NOMO-1 treated with dmso at 0.1 percent for 144 hours (cell line): Measurements from ENCODE around the gene TMA16.
"Not testable (repeated sequence)": the region's sequence is repeated elsewhere in the genome, so short reads cannot be mapped to it uniquely, and the experiment has no call there.

ENCODE experiments used
- DNase-seq: peaks from one replicate; lab custom pipeline; 2025; ENCODE audit not compliant: unreplicated experiment; lab: John Stamatoyannopoulos, UW

TMA16 gene

DNA sequence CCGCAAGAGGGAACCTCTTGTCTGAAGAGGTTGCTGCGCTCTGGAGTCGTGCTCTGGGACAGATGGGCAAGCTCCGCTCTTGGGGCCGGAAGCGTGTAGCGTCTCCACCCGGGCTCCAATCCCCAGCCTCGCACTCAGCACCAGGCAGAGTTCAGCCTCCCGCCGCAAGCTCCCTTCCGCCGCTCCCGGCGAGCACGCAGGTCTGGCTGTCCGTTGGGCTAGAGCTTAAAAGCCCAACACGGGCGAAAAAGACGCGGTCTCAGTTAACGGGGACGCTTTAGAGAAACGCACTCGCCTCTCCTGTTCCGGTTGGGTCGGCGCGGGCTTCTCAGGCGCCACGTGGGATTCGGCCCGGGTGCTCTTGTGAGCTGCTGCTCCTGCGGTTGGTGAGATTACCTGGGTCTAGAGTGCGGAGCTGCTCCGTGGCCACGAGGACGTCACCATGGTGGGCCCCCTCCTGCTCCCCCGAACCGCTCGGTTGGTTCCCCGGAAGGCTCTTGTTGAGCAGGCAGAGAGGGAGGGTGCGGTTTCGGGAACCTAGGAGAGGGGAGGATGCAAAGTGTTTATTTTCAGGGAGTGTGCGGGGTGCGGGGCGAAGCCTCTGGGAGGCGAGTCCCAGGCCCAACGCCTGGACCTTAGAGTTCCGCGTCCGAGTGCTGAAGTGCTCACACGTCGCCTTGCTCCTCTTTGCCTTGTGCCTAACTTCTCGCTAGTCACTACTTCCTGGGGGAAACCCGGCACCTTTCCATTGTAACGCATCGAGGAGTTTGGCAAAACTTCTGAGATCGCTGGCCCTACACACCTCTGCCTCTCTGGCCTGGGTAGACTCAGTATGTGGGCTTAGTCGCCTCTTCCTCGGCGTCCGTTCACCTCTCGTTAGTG is at the start of gene TMA16:
Gene TMA16 (plus strand): TSS at position 331 of the 882 bp plus-strand sequence. CDS start 112 bp downstream, at position 443.
- DNase-seq = peak; percentile 83

DNA sequence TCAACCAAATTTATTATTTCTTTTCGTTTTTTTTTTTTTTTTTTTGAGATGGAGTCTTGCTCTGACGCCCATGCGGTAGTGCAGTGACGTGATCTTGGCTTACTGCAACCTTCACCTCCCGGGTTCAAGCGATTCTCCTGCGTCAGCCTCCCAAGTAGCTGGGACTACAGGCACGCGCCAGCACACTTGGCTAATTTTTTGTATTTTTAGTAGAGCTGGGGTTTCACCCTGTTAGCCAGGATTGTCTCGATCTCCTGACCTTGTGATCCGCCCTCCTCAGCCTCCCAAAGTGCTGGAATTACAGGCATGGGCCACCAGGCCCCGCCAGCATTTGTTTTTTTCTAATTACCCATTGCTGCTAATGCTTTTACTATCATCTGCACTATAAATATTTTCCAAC is 47.5 kb upstream of the TMA16 start:
- not testable (repeated sequence) for DNase-seq

GRCh38 chr4:163447481-163447880 is 47.0 kb upstream of the TMA16 start:
- DNase-seq = no peak

GRCh38 chr4:163448540-163449203 is 45.8 kb upstream of the TMA16 start:
- no peak for DNase-seq

- DNase-seq = no peak
Measured at GRCh38 chr4:163462556-163462955, 31.9 kb upstream of the TMA16 start.

DNA sequence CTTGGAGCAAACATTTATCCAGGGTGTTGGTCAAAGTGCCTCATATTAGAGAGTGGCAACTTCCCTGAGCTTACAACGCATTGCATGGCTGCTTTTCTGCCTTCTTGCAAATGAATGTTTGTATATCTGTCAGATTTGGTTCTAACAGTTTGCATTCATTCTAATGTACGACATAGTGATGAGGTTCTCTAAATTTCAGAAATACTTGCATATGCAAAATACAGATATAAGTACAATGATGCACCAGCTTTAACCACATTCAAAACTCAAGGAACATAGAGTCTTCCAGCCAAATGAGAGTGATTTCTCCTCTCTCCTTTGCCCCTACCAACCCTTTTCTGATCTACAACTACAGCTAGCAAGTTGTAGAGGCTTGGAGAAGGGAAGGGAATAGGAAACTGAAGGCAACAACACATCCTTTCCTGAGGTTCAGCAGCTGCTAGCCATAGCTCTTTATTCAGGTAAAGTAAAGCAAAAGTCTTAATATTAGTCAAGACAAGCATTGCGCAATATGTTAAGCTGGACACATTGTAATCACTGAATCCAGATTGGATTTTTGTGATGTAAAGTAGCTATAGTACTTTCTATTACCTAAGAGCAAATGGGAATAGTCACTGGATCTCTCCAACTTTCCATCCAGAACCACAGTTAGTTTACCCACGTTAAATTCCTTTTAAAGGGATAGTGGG is 27.3 kb upstream of the TMA16 start:
- no peak for DNase-seq

- DNase-seq = no peak
Measured at GRCh38 chr4:163470391-163470790, 24.1 kb upstream of the TMA16 start.

DNA sequence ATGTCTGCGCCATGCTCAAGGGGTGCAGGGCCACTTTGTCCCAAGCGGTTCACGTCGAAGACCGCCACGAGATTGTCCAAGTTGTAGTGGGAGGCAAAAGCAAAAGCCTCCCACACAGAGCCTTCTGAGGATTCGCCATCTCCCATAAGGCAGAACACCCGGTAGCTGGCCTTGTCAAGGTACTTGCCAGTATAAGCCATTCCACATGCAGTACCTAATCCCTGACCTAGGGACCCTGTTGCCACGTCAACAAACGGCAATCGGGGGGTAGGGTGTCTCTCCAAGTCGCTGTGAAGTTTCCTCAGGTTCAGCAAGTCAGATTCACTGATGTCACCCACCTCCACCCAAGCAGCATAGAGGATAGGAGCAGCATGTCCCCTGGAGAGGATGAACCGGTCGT is 21.4 kb upstream of the TMA16 start:
- DNase-seq = no peak

- no peak for DNase-seq
Measured at GRCh38 chr4:163473576-163473975, 20.9 kb upstream of the TMA16 start, which contains the start of gene TKTL2. TSS of gene TKTL2 (minus strand) at chr4:163473754. CDS start at chr4:163473734, 20 bp downstream.

DNA sequence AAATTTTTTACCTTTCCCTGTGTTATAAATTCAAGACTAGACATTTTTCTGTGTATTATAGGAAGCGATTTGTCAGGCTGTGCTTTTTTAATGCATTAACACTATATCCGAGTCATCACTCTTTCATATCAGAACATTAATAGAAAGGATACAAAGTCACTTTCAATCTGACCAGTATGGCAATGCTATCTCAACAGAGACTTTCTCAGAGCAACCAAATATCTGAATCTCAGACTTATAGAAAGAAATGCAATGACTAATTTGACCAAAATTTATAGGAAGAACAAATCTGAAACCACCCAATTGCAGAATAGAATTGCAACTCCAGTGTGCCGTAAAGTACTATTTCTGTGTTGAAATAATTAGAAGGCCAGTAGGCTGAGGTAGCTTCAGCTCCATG is 20.5 kb upstream of the TMA16 start:
- DNase-seq = no peak

- DNase-seq = no peak
Measured at GRCh38 chr4:163476761-163477438, 17.6 kb upstream of the TMA16 start.

DNA sequence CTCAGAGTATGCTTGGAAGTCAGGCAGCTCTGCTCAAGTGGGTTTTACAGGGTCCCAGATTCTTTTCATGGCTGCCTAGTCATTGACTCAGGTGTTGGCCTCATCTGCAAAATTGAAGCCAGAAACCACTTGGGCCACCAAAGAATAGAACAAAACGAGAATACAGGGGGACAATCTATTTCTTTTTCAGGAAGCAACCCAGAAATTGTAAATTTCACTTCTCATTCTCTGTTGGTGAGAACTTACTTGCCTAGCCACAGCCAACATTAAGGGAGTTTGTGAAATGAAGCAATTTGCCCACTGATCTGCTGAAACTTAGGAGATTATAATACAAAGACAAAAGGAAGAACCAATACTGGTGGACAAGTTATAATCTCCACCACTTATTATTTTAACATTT is 12.3 kb upstream of the TMA16 start:
- DNase-seq = peak; percentile 65

DNA sequence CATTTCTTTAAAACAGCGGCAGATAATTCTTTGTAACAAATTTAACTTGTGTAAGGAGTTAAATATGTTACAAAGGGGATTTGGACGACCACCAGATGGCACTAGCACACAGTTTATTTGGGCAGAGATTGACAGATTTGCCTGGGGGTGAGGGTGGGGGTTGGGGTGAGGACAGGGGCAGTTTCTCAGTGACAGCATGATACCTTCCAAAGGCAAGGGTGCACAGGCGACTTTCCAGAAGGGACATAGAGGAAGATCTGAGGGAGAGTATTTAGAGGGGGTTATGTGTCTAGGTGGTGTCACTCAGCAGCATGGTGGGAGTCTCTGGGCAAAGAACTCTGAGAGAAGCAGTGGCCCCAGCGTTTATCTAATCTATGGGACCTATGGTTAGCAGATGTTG is 9.6 kb upstream of the TMA16 start:
- DNase-seq = no peak

DNA sequence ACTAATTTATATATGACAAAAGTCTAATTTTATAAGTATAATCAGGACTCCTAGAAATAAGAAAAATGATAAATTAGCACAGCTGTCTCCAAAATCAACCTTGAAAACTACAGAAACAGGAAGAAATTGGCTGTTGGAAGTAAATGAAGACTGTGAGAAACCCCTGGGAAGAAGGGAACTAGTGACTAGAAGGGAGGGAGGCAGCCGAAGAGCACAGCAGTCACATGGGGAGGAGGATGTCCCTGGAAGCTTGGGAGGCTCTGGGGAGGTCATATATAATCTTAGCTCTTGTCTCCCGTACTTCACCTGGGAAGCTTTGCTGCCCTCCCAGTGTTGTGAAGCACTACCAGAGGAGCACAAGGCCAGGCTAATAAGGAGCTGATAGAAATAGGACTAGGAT is 8.9 kb upstream of the TMA16 start:
- no peak for DNase-seq

- DNase-seq = no peak
Measured at GRCh38 chr4:163486321-163486720, 8.2 kb upstream of the TMA16 start.

DNA sequence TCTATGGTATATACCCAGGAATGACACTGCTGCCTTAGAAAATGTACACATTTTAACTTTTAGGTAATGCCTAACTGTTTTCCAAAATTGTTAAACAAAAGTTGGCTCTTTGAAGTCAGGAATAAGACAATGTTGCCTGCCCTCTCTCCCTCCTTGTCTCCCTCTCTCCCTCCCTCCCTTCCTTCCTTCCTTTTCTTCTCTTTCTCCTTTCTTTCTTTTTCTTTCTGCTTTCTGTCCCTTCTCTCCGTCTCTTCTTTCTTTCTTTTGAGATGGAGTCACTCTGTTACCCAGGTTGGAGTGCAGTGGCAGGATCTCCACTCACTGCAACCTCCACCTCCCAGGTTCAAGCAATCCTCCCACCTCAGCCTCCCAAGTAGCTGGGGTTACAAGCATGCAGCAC is 4.6 kb upstream of the TMA16 start:
- DNase-seq = no peak

GRCh38 chr4:163492951-163493504 is 1.5 kb upstream of the TMA16 start:
- DNase-seq = no peak

DNA sequence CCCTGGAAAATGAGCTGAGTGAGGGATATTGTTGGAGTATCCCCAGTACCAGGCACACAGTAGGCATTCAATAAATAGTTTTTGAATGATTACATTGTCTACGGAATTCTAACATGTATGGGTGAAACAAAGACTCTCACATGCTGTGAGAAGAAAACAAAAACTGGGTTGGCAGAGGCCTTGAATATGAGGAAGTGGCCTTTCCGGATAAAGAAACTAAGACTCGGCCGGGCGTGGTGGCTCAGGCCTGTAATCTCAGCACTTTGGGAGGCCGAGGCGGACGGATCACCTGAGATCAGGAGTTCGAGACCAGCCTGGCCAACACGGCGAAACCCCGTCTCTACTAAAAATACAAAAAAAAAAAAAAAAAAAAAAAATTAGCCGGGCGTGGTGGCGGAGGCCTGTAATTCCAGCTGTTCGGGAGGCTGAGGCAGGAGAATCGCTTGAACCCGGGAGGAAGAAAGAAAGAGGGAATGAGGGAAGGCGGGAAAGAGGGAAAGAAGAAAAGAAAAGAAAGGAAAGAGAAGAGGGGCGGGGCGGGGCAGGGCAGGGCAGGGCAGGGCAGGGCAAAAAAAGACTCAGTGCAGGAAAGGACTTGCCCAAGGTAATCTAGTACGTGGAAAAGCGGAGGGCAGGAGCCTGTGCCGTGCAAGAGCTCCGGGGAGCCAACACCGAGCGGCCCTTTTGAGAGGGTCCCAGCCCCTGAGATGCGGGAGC is 689 bp upstream of the TMA16 start:
- peak; percentile 46 for DNase-seq

GRCh38 chr4:163495900-163496299 is 1.4 kb downstream of the TMA16 start:
- peak; percentile 7 for DNase-seq

GRCh38 chr4:163500586-163500985 is 6.1 kb downstream of the TMA16 start:
- no peak for DNase-seq
